GM12864 (cell line): ENCODE measurements around the gene STK4.

ENCODE experiments used
- DNase-seq: peaks from one replicate; pipeline ENCODE4 v3.0.0-alpha.2; 2011; ENCODE audit warnings: low read depth
- H3K4me3 ChIP-seq: 2 replicates; pipeline ENCODE4 v1.5.1; 2011; ENCODE audit warnings: mild to moderate bottlenecking, low read depth, low read length, control low read depth
- CTCF ChIP-seq: IDR thresholded peaks from 2 replicates; pipeline ENCODE4 v1.5.1; 2011; ENCODE audit warnings: low read depth, mild to moderate bottlenecking, moderate library complexity, low read length, control low read depth, inconsistent platforms; ENCODE audit errors: missing control alignments

The STK4 gene

GRCh38 chr20:45103072-45103471 lies 136.8 kb downstream of the STK4 start:
- DNase-seq = no peak
- TF ChIP-seq CTCF = no peak
- H3K4me3 ChIP-seq = no peak overlapping the region

- no peak overlapping the region for H3K4me3 ChIP-seq
- DNase-seq = no peak
Measured at GRCh38 chr20:45104786-45105185, 138.5 kb downstream of the STK4 start.

GRCh38 chr20:45105317-45105716 lies 139.0 kb downstream of the STK4 start:
- TF ChIP-seq CTCF = no peak
- no peak overlapping the region for H3K4me3 ChIP-seq
- DNase-seq = no peak

More at GRCh38 chr20:45104786-45105185, 138.5 kb downstream of the STK4 start:
- no peak for TF ChIP-seq CTCF

- no peak for DNase-seq
- no peak for TF ChIP-seq CTCF
- no peak overlapping the region for H3K4me3 ChIP-seq
Measured at GRCh38 chr20:45109634-45110033, 143.3 kb downstream of the STK4 start.

GRCh38 chr20:45110301-45110700 lies 144.0 kb downstream of the STK4 start:
- DNase-seq = no peak
- TF ChIP-seq CTCF = no peak

GRCh38 chr20:45111285-45111684 lies 145.0 kb downstream of the STK4 start:
- DNase-seq = no peak
- TF ChIP-seq CTCF = no peak
- no peak overlapping the region for H3K4me3 ChIP-seq

More at GRCh38 chr20:45110301-45110700, 144.0 kb downstream of the STK4 start:
- no peak overlapping the region for H3K4me3 ChIP-seq

- no peak for DNase-seq
Measured at GRCh38 chr20:45111799-45112471, 145.6 kb downstream of the STK4 start.

More at GRCh38 chr20:45111799-45112471, 145.6 kb downstream of the STK4 start:
- peak; percentile 26 for TF ChIP-seq CTCF
- no peak overlapping the region for H3K4me3 ChIP-seq
